HG03521 (cell line): ENCODE data around the gene LHFPL2.
"Not testable (repeated sequence)": the region's sequence is repeated elsewhere in the genome, so short reads cannot be mapped to it uniquely, and the experiment has no call there.

Experiments used
- ATAC-seq: cut with Tn5 transposase; IDR thresholded peaks from one replicate; pipeline ENCODE4 v1.9.1; 2021; ENCODE audit warnings: mild to moderate bottlenecking, moderate library complexity; ENCODE audit not compliant: unreplicated experiment

The LHFPL2 gene

GRCh38 chr5:78666975-78667374, 18.4 kb upstream of the LHFPL2 start:
- ATAC-seq = not testable (repeated sequence)

DNA sequence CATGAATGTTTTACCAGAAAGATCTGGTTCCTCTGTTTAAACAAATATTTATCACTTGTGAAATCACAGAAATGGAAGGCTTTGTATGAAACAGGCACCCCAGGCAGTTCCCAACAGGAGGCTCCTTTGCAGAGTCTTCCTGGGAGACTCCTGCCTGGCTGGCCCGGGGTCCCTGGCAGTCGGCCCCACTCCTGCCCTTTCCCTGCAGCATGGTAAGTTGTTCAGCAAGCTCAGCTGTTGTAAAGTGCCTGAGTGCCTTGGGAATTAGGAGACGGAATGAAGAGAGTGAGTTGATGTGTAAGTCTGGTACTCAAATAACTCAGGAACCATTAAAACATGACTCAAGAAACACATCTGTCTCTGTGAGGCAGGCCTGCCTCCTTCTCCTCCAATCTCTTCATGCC, 17.5 kb upstream of the LHFPL2 start:
- no peak for ATAC-seq

DNA sequence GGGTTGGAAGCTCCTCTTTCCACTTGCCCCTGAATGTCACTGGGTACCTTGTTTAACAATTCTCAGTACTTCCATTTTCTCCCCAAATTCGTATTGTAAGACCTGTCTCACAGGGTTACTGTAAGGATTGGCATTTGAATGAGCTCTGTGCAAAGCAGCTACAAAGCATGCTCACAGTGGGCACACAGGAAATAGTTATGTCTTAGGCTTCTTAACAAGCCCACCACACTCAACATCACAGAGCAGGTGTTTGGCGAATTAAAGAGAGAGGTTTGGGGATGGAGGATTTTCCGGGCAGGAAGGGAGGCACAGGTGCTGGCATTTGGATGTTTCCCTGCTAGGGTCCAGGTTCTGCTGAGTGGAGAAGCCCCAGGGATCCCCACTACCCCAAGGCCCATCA, 17.0 kb upstream of the LHFPL2 start:
- no peak for ATAC-seq

DNA sequence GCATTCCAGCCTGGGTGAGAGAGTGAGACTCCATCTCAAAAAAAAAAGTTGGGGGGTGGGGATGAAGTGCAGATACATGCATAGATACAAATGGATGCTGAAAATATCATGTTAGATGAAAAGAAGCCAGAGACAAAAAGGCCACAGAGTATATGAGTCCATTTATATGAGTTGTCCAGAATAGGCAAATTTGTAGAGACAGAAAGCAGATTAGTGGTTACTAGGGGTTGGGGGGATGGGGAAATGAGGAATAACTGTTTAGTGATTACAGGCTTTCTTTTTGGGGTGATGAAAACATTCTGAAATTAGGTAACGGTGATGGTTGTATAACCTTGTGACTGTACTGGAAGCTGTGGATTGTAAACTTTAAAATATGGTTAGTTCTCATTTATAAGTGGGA, 13.8 kb upstream of the LHFPL2 start:
- no peak for ATAC-seq

GRCh38 chr5:78661691-78662090, 13.1 kb upstream of the LHFPL2 start:
- peak; percentile 54 for ATAC-seq

DNA sequence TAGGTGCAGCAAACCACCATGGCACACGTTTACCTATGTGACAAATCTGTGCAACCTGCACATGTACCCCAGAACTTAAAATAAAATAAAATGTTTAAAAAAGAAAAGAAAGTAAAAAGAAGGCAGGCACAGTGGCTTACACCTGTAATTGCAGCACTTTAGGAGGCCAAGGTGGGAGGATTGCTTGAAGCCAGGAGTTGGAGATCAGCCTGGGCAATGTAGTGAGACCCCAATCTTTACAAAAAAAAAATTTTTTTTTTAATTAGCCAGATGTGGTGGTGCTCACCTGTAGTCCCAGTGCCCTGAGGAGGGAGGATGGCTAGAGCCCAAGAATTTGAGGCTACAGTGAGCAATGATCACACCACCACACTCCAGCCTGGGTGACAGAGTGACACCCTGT, 12.5 kb upstream of the LHFPL2 start:
- ATAC-seq = no peak

DNA sequence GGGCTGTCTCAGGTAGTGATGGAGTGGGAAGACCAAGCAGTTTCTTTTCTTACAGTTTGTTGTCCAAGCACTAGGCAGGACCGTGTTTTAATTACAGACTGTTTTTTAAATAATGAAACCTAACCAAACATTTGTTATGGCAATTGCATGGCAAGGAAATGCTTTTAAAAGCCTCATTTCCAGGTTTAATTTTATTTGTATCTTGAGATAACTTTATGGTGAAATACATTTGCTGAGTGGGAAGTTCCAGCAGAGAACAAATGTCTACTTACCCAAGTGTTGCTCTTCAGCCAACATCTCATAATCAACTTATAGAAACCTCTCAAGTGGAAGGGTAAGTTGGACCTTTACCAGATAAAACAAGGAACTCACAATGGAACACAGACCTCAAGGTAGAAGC, 11.8 kb upstream of the LHFPL2 start:
- no peak for ATAC-seq

- no peak for ATAC-seq
These were observed 11.1 kb upstream of the LHFPL2 start for GRCh38 chr5:78659714-78660113.

- no peak for ATAC-seq
These were observed 10.5 kb upstream of the LHFPL2 start for GRCh38 chr5:78659114-78659513.

GRCh38 chr5:78657201-78657600, 8.6 kb upstream of the LHFPL2 start:
- no peak for ATAC-seq

- ATAC-seq = no peak
These were observed 7.2 kb upstream of the LHFPL2 start for GRCh38 chr5:78655746-78656290.

DNA sequence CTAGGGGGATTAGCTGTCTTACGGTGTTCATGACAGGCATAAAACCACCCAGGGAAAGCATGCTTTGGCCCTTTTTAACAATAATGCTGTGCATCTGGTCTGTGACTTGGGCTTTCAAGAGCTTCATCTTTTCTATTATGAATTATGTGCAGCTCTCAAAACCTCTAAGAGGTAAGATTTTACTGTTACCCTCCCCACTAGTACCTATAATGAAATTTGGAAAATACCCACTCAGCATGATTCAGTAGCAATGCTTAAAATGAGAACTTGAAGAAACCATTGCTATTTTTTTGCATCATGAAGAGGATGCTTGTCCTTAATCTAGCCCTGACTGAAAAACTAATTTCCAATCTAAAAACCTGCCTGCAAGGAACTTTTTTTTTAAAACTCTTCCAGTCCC, 5.8 kb upstream of the LHFPL2 start:
- ATAC-seq = no peak

- no peak for ATAC-seq
These were observed 5.3 kb upstream of the LHFPL2 start for GRCh38 chr5:78653681-78654366.

DNA sequence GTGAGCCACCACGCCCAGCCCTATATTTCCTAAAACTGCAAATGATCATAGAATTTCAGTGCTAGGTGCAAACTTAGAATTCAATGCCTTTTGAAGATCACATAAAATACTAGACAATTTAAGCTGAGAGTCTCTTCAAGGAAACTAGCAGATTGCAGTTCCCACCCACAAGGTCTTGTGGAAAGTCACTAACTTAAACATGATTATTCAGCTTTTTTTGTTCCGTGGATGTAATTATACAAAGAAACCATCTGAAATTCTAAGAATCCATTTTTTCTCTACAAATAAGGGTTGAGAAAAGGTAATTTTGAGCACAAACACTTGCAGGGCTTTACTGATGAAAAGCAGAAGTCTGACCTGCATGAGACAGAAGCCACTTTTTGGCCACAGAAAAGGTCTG, 4.5 kb upstream of the LHFPL2 start:
- ATAC-seq = no peak

DNA sequence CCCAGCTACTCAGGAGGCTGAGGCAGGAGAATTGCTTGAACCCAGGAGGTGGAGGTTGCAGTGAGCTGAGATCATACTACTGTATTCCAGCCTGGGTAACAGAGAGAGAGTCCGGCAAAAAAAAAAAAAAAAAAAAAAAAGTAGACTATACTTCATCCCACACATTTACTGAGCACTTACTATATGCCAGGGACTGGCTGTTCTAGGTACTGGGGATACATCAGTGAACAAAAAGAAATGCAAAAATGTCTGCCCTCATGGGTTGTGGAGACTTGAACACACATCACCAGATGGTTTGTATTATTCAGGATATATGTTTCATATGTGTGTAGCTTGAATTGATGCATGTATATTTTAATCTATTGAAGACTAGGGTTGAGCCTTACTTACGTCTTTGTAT, 2.9 kb upstream of the LHFPL2 start:
- ATAC-seq = no peak

DNA sequence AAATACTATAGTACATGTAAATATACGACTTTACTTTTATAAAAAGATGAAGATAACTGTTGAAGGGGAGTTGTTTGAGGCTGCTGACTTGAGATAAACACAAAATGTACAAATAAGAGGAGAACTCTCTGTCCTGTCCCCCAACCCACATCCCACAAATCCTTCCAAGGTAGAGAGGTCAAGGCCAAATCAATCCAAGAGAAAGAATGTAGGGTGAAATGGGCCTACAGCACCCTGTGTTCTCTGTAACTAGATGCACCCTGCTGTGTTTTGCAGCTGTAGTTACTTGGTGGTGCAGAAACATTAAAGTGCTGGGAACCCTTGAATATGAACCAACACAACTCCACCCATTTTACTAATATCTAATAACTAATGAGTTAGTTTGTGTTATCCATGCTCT, 2.0 kb upstream of the LHFPL2 start:
- ATAC-seq = no peak

GRCh38 chr5:78649861-78650496, 1.4 kb upstream of the LHFPL2 start:
- no peak for ATAC-seq

DNA sequence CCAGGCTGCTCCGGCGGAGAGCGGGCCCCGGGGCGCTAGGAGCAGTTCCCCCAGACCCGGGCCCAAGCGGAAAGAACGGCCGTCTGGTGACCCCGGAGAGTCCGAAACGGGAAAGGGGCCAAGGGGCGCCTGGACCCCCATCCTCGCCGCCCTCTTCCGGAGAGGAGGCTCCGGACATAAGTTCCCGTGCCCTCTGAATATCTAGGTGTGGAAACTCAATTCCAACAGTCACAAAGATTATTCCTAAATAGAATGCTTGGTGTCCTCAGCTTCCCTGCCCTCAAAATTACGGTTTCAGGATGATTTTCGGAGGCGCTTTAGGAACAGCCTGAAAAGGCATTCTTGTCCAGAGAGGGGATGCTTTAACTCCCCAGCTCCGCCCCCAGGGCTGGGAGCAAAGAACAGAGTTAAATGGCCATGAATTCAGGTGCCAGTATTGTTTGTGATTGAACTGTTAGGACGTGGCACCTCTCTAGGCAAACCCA, 681 bp upstream of the LHFPL2 start:
- ATAC-seq = no peak

- ATAC-seq = peak; percentile 25
These were observed 674 bp downstream of the LHFPL2 start for GRCh38 chr5:78647838-78648358.

DNA sequence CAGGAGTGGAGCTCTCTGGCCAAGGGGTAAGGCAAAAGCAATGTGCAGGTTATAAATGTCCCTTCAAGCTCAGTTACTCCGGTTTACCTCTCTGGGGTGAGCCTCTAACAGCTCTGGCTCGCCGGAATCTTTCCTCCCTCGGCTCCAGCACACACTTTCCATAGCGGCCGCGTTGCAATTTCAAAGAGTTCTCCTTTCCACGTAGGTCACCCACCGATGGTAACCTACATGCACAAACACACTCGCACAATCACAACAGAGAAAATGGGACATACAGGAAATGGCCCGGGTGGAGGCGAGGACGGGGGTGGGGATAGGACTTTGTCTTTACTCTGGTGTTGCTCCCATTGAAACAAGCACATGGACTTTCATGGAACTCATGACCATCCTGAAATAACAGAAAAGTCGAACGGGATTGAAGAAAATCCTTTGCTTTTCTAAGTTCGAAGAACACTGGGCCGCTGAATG, 1.2 kb downstream of the LHFPL2 start:
- ATAC-seq = no peak

DNA sequence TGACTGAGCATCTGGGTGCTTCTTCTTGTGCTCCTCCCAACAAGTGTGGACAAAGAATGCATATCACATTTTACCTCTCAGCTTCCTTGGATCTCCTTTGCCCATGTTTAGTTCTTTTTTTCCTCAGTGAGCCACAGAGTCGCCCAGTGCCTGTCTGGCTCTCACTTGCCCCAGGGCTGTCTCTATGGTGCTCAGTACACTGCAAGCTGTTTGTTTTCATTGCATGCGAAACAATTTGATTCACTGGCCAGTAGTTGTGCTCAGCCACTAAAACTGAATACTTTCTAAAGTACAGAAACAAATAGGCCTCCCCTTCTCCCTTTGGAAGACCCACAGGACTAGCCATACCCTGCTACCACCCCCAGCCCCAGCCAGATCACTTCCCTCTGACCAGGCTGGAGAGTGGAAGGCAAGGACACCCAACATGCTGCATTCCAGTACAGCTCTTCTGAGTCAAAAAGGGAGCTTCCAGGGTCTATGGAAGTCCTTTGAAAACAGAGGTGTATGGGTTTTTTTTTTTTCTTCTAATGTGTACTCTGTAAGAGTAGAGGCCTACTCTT, 3.8 kb downstream of the LHFPL2 start:
- no peak for ATAC-seq

DNA sequence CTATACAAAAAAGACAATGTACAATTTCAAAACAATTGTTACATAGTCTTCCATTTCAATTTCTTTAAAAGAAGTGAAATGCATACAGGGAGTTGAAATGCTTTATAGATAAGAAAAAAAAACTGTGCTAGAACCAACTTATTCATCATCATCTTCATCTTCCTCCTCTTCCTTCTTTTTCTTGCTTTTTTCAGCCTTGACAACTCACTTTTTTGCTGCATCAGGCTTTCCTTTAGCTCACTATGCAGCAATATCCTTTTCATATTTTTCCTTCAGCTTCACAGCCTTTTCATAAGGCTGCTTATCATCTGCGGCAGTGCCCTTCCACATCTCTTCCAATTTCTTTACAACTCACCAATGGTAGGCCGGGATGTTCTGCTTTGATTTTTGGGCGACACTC, 4.4 kb downstream of the LHFPL2 start:
- ATAC-seq = no peak
